Measurements from ENCODE around the gene TMEM41B.
"Not testable (repeated sequence)": the region's sequence is repeated elsewhere in the genome, so short reads cannot be mapped to it uniquely, and the experiment has no call there.

Gene TMEM41B

DNA sequence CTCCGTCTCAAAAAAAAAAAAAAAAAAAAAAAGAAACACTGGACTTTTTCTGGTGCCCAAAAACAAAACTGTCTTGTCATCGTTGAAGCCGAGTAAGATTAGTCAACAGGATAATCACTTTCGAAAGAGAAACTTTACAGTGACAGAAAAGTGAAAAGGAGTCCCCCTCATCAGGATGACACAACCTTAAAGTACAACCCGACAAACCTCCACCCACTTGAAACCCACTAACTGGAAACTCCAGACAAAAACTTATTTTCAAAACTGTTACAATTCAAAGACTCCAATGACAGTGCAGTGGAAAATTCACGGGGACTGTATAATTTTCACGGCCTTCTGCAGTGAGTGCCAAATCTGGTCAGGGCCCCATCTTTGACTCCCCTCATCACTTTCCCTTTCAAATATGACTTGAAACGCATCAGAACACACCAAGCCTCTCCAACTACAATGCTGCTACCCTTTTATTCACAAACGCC, 50.5 kb downstream of the TMEM41B start:
- no peak for TF ChIP-seq CTCF (conservative IDR thresholded peaks at IDR 0.05)
- peak overlapping the region; percentile 84; the same call in 1 of the 2 replicates for H3K27ac ChIP-seq

GRCh38 chr11:9260838-9261146, 53.6 kb downstream of the TMEM41B start:
- not testable (repeated sequence) for H3K27ac ChIP-seq

DNA sequence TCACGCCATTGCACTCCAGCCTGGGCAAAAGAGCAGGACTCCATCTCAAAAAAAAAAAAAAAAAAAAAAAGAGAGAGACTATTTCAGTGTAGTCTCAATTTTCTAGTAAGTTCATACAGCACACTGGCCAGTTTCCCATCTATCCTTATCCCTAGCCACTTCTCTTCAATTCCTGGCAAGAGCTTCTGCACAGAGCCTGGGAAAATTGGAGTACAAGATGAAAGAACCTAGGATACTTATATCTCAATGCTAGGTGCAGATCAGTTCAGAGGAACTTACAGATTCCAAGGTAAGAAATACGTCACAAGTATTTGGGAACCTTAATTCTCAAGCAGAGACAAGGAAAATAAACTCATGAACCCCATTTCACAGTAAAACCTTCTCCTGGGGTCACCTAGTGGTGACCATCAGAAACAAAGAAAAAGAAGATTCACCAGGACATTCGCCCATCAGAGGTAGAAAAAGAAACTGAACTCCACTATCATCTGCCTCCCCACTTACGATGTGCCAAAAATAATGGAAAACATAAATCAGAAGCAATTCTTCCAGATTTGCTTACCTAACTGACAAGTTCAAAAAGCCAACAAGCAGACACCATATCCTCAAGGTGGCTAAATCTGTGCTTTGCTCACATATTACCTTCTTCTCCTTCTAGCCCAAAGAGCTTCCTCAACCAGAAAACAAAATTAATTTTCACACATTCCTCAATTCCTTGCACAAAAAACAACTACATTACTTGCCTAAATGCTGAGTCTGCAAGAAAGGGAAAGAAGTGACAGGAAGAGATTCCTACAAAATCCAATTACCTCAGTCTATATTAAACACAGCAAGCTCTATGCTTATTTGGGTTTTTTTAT, 54.2 kb downstream of the TMEM41B start:
- peak; percentile 26; the same call in 1 of the 2 replicates for TF ChIP-seq CTCF (conservative IDR thresholded peaks at IDR 0.05)

DNA sequence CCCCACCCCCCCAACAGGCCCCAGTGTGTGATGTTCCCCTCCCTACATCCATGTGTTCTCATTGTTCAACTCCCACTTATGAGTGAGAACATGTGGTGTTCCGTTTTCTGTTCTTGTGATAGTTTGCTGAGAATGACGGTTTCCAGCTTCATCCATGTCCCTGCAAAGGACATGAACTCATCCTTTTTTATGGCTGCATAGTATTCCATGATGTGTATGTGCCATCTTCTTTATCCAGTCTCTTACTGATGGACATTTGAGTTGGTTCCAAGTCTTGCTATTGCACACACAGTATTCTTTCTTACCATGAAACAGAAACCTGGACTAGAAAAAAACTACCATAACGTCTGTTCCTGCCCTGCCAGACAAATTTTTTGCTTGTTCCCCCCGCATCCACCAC, 56.1 kb downstream of the TMEM41B start:
- not testable (repeated sequence) for H3K27ac ChIP-seq

More for the DNA sequence above, 54.2 kb downstream of the TMEM41B start:
- no peak overlapping the region for H3K27ac ChIP-seq

DNA sequence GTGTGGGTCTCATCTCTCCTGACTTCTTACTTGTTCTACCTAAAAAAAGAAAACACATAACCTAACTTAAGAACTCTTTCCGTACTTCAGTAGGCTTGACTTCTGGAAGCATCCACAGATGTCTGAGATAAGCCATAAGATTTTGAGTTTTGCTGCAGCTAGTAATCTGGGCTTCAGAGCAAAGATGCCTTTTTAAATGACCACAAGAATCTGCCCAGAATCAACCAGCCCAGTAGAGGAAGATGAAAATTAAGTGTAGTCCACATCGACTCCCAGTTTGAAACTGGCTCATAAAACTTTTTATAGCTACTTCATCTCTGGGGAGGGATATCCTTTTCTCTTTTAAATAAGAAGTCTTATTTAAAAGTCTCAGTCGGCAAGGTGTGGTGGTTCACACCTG, 60.0 kb downstream of the TMEM41B start:
- H3K27ac ChIP-seq, result no peak overlapping the region

DNA sequence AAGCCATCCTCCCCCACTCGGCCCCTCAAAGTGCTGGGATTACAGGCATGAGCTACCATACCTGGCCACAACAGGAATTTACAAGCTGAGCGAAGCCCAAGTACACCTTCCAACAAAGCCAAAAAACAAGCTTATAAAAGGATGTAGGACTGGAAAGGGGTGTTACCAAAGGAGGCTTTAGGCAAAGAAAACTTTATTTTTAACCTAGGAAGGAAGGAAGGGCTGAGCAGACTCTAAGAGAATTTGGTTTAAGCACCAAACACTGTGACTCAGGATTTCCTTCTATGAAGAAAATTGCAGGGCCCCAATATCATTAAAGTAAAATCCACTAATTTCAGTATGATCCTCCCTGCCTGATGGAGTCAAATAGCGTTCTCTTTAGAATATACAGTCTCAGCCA, 61.3 kb downstream of the TMEM41B start:
- no peak for TF ChIP-seq CTCF (conservative IDR thresholded peaks at IDR 0.05)
- no peak overlapping the region for H3K27ac ChIP-seq

More for the DNA sequence above, 60.0 kb downstream of the TMEM41B start:
- no peak for TF ChIP-seq CTCF (conservative IDR thresholded peaks at IDR 0.05)

DNA sequence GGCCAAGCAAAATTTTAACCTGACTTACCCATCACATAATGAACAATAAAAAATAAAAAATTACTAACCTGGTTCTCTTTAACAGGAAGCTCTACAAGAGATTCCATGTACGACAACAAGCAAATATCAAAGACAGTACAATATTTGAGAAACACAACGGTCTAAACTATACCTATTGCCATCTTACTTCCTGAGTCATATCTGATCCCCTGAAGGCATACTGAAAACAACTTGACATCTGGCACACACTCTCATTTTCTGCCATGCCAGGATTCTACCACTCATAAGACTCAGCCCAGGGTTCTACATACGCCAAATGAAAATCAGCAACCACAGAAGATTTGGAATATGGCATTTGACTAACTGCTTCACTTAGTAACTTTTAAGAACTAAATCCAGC, 63.1 kb downstream of the TMEM41B start:
- TF ChIP-seq CTCF (conservative IDR thresholded peaks at IDR 0.05), result no peak
- H3K27ac ChIP-seq, result no peak overlapping the region

GRCh38 chr11:9250139-9250582, 64.2 kb downstream of the TMEM41B start:
- H3K27ac ChIP-seq, result no peak overlapping the region

More at GRCh38 chr11:9250139-9250582, 64.2 kb downstream of the TMEM41B start:
- no peak for TF ChIP-seq CTCF (conservative IDR thresholded peaks at IDR 0.05)
